HG02884 (cell line): ENCODE measurements around the gene KLHL8.
"Not testable (repeated sequence)": the region's sequence is repeated elsewhere in the genome, so short reads cannot be mapped to it uniquely, and the experiment has no call there.

Source experiments
- ATAC-seq: cut with Tn5 transposase; IDR thresholded peaks from one replicate; pipeline ENCODE4 v1.9.1; 2021; ENCODE audit warnings: mild to moderate bottlenecking, moderate library complexity; ENCODE audit not compliant: unreplicated experiment

KLHL8 gene

GRCh38 chr4:87228262-87228860 lies 7.9 kb upstream of the KLHL8 start:
- ATAC-seq = no peak

DNA sequence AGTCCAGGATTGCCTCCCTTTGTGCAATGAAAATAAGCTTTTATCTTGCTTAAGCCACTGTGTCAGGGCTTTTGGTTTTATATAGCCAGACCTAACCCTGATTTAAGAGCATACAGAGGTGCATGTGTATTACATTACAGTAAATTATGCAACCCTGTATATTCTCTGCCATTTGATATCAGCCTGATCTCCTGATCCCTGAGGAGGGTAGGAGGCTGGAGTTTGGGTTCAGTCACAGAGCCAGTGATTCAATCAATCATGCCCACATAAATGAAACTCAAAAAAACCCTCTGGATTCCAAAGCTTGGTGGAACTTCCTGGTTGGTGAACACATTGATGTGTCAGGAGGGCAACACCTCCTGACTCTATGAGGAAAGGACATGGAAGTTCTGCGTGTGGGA lies 7.3 kb upstream of the KLHL8 start:
- no peak for ATAC-seq

- ATAC-seq = no peak
Observed at GRCh38 chr4:87225936-87226335, 5.5 kb upstream of the KLHL8 start.

DNA sequence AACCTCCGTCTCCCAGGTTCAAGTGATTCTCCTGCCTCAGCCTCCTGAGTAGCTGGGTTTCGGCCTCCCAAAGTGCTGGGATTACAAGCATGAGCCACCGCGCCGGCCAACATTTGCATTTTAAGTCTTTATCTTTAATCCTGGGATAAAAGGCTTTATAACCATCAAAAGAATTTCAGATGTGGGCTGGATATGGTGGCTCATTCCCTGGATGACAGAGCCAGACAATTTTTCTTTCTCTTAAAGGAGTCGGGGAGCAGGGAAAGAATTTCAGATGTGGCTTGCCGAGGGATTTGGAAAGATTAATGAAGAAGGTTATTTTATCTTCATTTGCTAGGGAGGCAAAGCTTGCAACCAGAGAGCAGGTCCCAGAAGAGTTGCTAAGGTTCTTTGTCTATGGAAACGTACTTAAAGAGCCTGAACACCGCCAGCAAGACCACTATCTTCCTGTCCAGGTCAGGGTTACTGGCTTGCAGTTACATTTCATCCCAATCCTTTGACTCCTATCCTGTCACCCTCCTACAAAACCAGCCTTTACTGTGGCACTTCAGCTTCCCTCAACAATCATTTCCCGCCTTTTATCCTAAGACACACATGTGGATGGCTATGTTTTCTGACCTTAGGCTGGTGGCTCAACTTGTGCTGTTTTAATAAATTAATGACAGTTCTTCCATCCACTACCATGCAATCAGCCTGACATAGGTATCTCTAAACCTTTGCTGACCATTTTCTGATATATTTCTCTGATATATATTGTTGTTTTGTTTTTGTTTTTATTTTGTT lies 3.9 kb upstream of the KLHL8 start:
- ATAC-seq = no peak

DNA sequence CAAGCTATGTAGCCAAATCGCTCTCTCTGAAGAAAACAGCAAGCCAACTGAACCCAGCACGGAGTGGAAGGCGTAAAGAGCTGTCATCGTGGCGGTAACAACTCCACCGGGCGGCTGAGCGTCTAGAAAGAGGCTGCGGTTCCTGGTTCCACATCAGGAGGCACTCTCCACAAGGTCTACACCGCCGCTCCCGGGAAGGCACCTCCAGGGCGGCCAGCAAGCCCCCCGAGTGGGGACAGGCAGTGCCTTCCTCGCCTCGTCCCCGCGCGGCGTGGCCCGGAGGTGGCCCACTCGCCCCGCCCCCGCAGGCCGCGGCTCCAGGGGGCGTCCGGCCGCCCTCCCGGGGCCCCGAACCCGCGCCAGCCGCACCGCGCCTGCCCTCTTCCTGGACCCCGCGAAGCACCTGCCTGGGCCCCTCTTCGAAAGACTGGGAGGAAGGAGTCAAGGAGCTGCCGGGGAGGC lies 755 bp downstream of the KLHL8 start:
- ATAC-seq = peak; percentile 34

- ATAC-seq = not testable (repeated sequence)
Observed at GRCh38 chr4:87217235-87217763, 3.1 kb downstream of the KLHL8 start.

DNA sequence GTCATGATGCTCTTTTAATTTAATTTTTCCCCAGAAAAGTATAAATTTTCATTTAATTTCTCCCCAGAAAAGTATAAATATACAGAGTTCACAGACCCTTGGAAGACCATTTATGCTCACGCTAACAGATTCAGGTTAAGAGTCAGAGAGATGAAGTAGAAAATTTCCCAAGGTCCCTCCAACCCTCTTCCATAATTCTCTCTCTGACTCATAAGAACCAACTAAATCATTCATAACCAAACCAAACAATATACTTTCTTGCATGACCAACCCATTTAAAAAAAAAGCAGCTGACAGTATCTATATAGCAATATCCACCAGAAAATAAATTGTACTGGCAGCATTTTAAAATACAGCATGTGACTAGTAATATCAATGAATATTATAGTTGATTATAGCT lies 3.9 kb downstream of the KLHL8 start:
- ATAC-seq = no peak

- ATAC-seq = no peak
Observed at GRCh38 chr4:87213421-87214075, 6.9 kb downstream of the KLHL8 start.

DNA sequence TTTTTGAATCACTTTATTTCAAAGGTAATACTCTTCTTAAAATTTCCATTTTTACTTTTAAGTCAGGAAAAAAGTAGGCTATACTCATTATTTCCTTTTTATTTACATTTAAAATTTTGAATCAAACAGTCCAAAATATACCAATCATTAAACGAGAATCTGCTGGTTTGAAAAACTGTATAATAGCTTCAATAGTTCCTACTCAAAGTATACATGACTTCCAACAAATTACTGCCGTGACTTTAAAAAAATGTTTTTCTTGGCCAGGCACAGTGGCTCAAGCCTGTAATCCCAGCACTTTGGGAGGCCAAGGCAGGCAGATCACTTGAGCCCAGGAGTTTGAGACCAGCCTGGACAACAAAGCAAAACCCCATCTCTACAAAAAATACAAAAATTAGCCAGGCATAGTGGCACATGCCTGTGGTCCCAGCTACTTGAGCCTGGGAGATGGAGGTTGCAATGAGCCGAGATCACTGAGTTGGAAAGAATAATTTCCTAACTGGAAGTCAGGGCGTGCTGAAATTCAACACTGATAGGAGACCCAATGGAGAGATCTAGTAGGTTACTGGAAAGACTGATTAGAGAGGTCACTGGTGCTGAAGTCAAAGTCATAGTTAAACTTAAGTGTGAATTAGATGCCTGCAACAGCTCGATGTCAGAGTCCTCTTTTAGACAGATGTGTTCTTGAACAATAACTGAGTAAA lies 9.0 kb downstream of the KLHL8 start:
- no peak for ATAC-seq

GRCh38 chr4:87209696-87210095 lies 10.7 kb downstream of the KLHL8 start:
- peak; percentile 89 for ATAC-seq

DNA sequence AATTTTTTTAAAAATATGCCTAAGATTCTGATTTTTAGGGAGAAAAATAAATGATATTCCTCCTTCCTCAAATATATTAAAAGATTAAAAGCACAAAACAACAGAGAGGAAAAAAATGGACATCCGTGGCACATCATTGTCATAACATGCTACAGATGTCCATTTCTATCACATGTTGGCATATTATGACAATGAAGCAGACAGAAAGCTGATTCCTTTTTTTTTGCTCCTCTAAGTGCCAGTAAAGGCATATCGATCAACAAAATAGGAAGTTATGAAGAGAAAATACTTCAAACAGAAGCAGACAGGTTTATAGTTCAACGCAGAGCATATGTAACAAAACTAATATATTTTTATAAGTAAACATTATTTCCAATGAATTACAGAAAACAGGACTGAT lies 11.2 kb downstream of the KLHL8 start:
- peak; percentile 2 for ATAC-seq

GRCh38 chr4:87204559-87204958 lies 15.9 kb downstream of the KLHL8 start:
- ATAC-seq = no peak

DNA sequence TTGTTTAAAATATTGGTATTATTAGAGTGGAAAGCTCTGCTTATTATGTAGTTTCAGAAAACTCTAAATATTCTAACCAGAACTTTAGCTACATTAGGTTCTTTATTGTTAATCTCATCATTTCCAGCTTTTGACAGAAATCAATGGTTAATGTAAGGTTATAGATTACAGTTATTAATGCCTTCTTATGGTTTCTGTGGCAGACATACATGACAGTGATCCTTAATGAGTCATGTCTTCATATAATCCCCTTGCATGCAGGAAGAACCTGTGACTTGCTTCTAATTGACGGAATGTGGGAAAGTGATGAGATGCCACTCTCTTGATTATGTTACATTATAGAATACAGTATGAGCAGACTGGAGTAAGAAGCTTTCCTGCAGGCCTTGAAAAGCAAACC lies 23.5 kb downstream of the KLHL8 start:
- ATAC-seq = no peak

DNA sequence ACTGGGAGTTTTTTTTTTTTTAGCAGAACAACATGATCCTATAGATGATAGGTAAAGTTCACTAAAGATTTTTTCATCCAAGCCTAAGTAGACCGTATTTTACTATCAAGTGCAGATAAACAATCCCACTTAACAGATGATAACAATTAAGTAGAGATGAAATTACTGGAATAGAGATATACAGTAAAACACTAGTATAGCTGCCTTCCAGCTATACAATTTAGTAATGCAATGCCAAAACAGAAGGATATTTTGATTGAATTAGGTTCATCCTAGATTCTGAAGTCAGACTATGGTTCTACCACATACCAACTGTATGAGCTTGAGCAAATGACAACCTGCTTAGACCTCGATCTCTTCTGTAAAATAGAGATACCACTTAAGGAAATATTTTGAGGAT lies 24.3 kb downstream of the KLHL8 start:
- no peak for ATAC-seq

GRCh38 chr4:87193958-87194675 lies 26.3 kb downstream of the KLHL8 start:
- no peak for ATAC-seq

DNA sequence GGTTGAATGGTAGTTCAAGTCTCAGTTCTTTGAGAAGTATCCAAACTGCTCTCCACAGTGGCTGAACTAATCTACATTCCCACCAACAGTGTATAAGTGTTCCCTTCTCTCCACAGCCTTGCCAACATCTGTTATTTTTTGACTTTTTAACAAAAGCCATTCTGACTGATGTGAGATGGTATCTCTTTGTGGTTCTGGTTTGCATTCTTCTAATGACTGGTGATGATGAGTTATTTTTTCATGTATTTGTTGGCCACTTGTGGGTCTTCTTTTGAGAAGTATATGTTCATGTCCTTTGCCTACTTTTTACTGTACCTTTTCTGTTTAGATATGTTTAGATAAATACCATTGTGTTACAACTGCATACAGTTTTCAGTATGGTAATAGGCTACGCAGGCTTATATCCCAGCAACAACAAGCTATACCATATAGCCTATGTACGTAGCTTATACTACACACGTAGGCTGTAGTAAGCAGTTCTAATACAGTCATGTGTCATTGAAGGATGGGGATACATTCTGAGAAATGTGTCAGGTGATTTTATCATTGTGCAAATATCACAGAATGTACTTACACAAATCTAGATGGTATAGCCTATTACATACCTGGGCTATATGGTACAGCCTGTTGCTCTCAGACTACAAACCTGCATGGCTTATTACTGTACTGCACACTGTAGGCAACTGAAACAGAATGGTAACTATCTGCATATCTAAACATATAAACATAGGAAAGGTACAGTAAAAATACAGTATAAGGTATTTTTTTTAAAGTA lies 28.1 kb downstream of the KLHL8 start:
- no peak for ATAC-seq

DNA sequence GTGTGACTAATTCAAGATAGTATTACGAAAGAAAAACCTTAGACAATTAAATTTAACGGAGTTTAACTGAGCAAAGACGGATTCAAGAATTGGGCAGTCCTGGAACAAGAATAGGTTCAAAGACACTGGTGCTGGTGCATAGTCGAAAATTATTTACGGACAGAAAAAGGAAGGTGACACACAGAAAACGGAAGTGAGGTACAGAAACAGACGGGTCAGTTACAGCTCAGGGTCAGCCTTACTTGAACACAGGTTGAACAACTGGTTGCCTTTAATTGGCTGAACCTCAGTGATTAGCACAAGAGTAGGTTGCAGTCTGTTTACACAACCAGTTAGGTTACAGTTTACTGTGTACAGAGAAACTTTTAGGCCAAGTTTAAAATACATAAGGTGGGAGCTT lies 31.5 kb downstream of the KLHL8 start:
- no peak for ATAC-seq

DNA sequence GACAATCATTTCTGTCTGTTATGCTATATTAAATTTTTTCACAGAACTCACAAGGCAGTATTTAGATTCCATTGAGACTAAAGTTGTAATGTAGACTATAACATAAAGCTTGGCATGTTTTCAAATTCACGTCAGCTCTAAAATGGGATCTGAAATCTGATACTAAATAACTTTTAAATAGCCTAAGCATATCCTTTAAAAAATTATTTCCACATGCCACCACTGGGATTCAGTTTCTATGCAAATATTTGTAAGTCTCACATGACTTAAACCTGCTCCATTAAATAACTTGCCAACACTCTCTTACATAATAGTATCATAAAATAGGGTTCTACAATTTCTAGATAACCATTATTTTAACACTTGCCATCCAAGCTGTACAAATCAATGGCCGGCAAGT lies 32.4 kb downstream of the KLHL8 start:
- ATAC-seq = no peak

GRCh38 chr4:87185146-87185870 lies 35.1 kb downstream of the KLHL8 start:
- ATAC-seq = no peak
